ENCODE results near the gene CEND1.

The CEND1 gene

DNA sequence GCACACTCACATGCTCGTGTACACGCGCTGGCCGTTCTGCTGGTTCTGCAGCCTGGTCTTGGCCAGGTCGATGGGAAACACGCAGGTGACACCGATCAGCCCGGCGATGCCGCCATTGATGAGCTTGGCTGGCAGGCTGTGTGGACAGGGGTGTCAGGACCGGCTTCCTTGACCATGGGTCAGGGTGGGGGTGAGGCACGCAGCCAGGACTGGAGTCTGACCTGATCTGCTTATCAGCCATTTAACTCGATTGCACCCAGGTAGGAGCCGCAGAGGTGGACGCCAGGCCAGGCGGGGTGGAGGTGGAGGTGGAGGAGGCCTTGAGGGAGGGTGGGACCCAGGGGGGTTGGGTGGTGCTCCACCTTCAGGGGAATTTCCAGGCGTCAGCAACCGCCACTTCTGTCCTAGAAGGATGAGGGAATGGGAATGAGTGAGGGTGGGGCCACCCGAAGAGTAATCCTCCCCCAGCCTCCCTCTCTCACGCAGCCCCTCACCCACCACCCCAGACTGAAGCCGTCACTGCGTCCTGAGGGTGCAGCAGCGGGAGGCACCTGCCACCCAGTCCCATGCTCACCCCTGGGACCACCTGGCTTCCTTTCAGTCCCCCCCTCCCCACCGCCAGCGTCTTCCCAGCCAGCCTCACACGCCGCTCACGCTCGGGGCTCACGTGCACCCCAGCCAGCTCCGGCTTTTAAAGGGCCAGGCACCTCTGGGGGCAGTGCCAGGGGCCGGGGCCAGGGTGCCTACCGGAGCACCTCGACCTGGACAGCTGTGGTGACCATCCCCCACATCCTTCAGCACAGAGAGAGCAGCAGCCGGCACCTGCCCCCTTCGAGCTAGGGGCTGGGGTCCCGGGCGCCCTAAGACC lies 5.1 kb upstream of the CEND1 start:
- DNase-seq (ENCODE audit: low spot score) = no peak

DNA sequence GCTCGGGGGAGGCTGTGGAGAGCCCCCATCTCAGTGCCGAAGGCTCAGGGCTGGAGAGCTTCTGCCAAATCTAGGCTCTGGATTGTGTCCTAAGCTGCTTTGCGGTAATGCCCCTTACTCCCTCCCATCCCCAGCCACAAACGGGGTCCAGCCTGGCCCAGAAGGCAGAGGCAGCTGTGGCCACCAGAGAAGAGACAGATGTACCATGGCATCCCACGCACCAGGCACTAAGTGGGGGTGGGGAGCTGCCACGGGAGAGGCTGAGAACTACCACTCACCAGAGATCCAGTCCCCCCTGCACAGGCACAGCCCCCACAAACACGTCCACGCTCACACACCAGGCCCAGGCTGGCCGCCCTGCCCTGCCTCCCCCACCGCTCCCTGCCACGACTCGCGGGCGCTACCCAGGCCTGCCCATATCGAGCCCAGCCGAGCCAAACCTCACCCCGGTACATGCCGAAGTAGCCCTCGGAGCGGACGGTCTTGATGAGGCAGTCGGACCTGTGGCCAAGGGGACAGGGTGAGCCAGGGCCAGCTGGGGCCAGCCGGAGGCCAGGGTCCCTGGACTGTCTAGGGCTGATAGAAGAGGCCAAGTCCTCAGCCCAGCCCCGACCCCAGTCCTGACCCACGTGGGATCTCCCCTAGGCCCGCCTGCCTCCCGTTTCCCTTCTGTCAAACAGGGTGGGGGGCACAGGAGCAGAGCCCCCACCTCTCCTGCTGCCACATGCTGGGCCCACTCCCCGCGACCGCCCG lies 4.3 kb upstream of the CEND1 start:
- no peak for DNase-seq (ENCODE audit: low spot score)

DNA sequence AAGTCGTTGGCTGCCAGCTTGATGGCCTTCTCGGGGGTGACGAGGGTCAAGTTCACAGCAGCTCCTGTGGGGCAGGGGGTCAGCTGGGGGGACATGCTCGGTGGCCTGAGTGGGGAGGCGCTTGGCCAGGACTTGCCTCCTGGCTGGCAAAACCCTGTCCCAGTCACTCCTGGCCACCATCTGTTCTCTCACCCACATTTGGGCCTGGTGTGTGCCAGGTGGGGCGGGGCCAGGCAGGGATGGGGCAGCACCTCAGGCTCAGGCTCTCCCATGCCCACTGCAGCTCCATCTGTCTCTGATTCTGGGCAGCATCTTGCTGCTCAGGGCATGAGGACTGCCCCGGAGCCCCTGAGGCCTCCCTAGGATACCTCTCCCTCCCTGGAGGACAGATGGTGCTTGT lies 3.7 kb upstream of the CEND1 start:
- no peak for DNase-seq (ENCODE audit: low spot score)

DNA sequence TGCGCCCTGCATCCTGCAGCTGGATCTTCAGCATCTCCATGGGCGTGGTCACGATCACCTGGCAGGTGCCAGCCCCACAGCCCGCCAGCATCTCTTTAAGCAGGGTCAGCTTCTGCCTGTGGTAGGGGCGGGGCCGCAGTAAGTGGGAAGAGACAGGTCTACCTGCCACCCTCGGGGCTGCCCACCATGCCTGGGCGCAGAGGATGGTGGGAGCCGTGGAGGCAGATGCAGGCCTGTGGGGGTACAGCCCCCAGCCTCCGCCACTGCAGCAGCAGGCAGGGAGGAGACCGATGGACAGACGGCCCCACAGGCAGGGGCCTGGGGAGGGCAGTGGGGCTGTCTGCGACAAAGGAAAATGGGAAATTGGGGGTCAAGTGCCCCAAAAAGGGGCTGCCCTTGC lies 3.0 kb upstream of the CEND1 start:
- no peak for DNase-seq (ENCODE audit: low spot score)

DNA sequence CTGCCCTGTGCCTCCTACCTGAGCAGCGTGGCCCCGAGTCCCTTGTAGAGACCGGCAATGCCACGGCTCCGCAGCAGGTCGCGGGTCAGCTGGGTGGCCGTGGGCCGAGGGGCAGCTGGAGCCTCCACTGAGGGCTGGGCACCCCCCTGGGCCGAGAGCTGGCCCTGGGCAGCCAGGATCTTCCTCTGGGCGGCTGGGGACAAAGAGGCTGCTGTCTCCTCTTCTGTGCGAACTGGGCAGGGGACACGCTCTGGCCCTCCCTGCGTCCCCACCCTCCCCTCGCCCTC lies 2.6 kb upstream of the CEND1 start:
- no peak for DNase-seq (ENCODE audit: low spot score)

DNA sequence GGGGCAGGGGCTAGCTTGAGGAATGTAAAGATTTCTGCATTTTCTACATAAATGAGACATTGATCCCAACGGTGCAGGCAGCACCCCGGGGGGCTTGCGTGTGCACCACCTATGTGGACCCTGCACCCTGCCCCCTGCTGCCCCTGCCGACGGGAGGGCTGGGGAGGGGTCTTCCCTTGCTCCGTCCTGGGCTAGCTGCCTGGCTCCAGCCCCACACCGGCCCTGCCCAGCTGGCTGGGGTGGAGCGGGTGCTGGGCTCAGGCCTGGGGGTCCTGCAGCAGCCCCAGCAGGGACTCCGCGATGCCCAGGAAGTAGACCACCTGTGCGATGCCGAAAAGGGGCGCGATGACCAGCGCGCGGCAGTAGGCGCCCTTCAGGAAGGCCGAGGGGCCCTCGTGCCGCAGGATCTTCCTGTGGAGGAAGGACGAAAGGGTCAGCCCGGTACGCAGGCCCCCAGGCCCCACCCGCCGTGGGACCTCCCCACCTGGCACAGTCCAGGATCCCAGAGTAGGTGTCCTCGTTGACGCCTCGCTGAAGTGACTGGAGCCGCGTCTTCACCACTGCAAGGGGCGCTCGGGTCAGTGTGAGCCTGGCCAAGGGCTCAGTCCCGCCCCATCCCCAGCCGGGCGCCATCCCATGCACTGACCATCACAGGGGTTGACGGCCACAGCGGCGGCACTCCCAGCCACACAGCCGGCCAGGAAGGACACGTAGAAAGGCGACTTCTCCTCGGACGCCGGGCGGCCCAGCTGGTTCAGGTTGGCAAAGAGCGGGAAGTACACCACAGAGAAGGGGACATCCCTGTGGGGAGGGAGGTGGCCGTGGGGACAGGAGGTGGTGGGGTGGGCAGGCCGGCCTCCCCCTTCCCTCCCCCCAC lies 2.0 kb upstream of the CEND1 start:
- DNase-seq (ENCODE audit: low spot score) = no peak

- DNase-seq (ENCODE audit: low spot score) = no peak
These were observed 1.1 kb upstream of the CEND1 start for GRCh38 chr11:790721-791564.

GRCh38 chr11:788953-789940 lies 643 bp downstream of the CEND1 start:
- DNase-seq (ENCODE audit: low spot score) = no peak

DNA sequence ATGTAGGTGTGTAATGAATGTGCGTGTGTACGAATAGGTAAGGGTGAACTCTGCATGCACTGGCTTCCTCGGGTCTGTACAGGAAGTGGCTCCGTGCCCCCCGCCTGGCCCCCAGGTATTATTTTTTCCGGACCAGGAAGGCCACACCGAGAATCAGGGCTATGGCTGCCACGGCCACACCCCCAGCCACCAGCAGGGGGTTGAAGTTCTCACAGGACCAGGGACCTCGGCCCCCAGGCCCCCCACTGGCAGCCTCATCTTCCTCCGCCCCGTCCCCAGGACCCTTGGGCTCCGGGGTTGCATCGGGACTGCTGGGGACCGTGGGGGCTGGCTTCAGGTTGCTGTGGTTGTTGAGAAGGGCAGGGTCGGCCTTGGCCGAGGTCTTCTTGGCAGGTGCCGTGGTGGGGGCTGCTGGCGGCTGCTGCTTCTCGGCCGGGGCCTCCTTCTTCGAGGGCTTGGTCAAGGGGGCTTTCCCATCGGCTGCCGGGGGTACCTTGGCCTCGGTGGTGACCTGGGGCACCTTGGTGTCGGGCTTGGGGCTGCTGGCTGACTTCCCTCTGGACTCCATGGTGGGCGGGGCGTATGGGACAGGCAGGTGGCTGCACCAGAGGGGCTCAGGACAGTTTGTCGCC lies 1.8 kb downstream of the CEND1 start:
- DNase-seq (ENCODE audit: low spot score) = no peak

DNA sequence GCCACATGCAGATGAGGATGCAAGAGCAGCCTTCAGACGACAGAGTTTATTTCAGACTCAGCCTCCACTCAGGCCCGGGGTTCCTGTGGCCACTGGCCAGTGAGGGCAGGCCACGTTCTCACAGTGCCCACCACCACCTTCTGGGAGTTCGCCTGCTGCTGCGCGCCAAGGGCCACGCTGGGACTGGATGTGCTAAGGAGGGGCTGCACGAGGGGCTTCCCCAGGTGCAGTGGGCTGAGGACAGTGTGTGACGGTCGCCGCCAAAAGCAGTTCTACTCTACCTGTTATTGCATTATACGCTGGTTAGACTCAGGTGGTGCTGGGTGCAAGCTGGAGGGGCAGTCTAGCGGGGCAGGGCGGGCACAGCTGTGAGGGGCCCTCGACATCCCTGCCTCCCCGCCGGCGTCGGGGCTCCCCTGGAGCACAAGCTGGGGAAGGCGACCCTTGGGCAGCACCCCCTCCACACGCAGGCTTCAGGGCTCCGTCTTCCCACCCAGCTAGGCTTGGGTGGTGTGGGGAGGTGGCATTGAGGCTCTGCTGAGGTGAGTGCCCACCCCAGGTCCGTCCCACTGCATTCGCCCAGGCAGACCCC lies 2.7 kb downstream of the CEND1 start:
- no peak for DNase-seq (ENCODE audit: low spot score)

DNA sequence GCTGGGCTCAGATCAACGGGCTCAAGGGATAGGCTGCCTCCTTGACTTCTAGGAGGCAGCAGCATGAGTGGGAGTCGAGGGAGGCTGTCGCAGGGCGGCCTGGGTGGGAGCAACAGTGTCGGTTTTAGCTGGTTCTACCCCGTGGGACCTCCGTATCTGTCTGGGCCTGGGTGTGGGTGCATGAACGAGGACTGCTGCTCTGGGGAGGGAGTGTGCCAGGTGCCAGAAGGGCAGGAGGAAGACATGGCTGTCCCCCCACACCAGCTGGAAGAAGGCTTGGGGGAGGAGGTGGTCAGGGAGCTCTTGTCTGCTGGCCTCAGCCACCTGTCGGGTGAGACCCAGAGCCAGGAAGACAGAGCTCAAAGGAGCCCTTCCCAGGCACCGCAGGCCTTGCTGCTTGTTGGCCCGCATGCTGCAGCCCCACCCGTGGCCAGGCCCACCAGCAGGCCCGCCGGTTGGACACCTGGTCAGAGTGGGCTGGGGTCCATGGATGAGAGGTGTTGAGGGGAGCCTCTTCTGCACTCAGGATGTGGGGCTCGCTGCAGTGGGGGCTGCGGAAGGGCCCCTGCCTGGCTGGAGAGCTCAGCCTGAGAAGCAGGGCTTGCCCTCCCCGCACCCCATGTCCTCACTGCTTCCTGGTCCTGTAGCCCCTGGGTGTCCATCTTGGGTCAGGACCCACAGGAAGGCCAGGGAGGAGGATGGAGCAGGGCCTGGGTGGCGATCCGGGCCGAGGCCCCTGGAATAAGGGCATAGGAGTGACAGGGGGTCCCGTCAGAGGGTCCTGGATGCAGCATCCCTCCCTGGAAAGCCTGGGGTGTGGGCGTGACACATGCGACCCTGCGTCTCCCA lies 3.4 kb downstream of the CEND1 start:
- no peak for DNase-seq (ENCODE audit: low spot score)

- DNase-seq (ENCODE audit: low spot score) = peak; percentile 25
These were observed 6.3 kb downstream of the CEND1 start for GRCh38 chr11:783581-784015.

DNA sequence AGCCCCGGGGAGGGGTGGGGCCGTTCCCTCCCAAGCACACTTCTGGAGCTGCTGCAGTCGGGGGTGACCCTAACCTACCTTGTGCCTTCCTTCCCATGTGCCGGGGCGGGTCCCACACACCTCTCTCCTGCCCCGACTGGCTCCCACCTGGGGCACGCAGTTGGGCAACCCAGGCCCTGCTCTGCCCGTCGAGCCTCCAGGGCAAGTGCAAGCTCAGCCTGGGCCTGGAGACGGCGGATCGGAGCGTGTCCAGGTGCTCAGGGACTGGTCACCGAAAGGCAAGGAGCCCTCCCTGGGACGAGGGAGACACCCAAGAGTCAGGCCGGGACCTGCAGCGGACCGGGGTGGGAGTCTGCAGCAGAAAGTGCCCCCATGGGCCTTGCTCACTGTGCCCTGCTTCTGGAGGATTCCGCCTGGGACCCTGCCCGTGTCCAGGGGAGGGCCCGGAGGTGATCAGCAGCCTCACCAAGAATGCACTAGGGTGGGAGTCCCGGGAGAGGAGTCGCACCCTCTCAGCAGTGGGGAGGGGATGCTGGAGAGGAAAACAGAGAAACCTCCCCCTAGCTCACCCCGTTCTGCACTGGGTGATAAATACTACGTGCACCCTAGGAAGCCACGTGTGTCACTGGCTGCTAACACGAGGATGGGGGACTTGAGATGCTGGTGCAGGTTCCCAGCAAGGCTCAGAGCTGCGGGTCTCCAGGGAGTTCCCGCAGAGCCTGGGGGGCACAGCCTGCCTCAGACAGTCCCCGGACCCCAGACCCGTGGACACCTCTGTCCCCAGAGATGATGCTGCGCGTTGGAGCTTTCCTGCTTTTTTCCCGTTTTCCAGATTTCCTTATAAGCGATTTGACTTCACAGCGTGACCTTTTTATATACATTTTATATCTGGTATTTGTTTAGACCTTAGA lies 7.4 kb downstream of the CEND1 start:
- DNase-seq (ENCODE audit: low spot score) = no peak

GRCh38 chr11:779955-780532 lies 9.8 kb downstream of the CEND1 start:
- DNase-seq (ENCODE audit: low spot score) = no peak

GRCh38 chr11:778976-779954 lies 10.6 kb downstream of the CEND1 start:
- DNase-seq (ENCODE audit: low spot score) = no peak

Measured in CD4-positive, alpha-beta T cell treated with Interleukin-15 for 4 hours (primary cell).